GM08714 (cell line): ENCODE results near the gene ADGRV1.

ENCODE experiments used
- H3K4me3 ChIP-seq: fragments of 200-500 bp; sonication (Bioruptor generic); 2 replicates; pipeline ENCODE4 v1.5.1; 2014; ENCODE audit warnings: mild to moderate bottlenecking, low read length, inconsistent platforms
- ZNF274 ChIP-seq: IDR thresholded peaks from 2 replicates; pipeline ENCODE4 v1.6.1; 2012; ENCODE audit warnings: mild to moderate bottlenecking, low read depth, low read length

The ADGRV1 gene

DNA sequence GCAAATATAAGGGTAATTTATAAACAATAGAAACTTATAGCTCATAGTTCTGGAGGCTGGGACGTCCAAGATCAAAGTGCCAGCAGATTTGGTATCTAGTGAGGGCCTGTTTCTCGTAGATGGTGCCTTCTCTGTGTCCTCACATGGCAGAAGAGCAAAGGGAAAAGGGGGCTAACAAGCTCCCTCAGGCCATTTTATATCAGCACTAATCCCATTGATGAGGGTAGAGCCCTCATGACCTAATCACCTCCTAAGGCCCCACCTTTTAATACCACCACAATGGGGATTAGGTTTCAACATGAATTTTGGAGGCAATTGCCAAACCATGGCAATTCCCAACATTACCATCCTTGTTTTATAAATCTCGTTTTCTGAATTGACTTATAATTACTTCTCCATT lies 564.7 kb downstream of the ADGRV1 start:
- no peak for TF ChIP-seq ZNF274
- no peak overlapping the region for H3K4me3 ChIP-seq

DNA sequence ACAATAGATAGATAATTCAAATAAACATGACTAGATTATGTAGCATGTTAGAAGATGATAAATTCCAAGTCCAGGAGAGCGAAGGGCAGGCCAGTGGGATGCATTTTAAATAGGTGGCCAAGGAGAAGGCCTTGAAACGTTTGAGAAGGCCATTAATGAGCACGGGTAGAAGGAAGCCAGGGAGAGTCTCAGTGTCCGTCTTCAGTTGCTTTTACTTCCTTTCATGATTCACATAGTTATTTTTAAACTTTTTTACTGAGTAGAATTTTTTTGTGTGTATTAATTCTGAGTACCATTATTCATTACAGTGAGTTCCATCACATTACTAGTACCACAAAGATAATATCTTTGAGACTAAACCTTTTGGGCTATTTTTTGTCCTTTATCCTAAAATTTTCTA lies 565.3 kb downstream of the ADGRV1 start:
- H3K4me3 ChIP-seq: no peak overlapping the region
- TF ChIP-seq ZNF274: no peak

DNA sequence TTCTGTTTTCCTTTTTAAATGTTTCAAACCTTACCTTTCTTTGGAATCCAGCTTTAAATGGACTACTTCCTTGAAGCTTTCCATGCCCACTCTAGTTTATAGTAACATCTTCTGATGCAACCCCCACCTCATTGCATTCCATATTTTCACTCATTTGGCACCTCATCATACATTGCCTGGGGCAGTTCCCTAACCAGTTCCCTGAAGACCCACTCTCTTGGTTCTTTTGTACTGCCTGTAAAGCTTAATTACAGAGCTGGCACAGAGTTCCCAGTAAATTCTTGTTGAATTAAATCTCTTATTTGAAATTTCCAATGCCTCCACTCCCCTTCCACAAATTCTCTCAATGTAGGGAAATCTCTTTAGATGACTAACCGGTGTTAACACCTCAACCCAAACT lies 567.3 kb downstream of the ADGRV1 start:
- no peak for TF ChIP-seq ZNF274
- no peak overlapping the region for H3K4me3 ChIP-seq

DNA sequence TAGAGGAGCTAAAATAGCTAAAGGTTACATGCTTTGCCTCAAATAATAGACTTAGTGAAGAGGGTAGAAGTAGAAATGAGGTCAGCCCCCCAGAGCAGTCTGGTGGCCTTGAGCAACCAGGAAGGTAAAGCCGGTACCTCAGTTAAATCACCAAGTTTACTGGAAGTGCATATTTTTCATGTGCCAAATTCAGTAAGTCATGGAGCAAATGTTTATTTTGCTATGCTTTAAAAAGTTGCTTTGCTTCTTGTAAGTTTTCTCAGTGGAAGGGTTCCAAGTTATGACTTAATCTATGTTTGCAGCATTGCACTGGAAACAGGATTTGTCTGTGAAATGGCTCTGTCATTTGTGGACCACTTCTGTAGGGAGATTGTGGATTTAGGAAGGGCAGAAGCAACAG lies 567.9 kb downstream of the ADGRV1 start:
- H3K4me3 ChIP-seq: no peak overlapping the region
- no peak for TF ChIP-seq ZNF274

DNA sequence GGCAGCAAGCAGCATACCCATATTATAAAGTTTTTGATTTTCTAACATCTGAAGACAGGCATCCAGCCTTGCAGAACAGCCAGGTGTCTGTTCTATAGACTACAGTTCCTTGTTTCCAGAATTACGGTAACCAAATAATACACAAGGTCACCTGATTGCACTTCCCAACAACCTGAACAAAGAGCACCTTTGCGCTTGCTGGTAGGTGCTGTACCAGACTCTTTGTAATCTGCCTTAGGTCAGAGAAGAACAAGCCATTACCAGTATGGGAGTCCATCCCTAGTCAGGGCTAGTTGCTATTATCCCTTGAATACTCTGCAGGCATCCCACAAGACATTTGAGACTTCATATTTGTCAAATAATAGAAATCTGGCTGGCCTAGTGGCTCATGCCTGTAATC lies 568.3 kb downstream of the ADGRV1 start:
- no peak for TF ChIP-seq ZNF274
- no peak overlapping the region for H3K4me3 ChIP-seq

DNA sequence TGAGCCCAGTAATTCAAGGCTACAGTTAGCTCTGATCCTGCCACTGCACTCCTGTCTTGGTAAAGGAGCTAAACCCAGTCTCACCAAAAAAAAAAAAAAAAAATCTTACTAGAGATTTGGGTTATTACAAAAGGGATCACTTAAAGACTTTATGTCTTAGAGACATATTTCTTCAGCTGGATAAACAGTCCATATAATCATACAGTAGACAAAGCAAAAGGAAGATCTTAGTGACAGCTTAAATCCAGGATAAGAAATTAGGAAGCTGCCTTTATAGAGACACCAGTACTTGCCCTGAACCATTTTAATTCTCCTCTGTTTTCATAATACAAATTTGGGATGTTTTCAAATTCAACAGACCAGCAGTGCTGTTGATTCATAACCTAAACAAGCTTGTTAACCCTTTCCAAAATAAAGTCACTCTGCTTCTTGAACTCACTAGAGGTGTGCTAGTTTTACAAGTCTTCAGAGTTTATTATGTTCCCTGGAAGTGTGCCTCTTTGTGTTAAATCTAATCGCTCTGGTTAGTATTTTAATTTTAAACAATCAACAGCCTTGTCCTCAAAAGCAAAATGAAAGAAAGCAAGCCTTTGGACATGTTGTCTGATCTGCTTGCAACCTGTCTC lies 569.0 kb downstream of the ADGRV1 start:
- H3K4me3 ChIP-seq: no peak overlapping the region

DNA sequence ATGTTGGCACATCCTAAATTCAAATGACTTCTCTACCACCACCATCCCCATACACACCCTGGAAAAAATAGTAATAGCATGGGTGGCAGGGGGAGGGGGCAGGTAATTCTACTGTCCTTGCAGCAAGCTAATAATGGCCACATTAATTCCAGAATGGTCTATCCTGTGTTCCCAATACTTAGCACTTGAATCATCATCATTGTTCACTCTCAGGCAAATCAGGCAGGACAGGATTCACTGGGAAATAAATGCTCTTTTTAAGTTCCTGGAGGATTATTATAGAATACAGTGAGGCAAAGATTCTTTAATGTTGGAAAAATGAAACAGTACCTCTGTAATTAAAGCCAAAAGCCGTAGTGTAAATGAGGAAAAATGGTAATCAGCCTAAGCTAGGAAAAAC lies 570.0 kb downstream of the ADGRV1 start:
- H3K4me3 ChIP-seq: no peak overlapping the region
- TF ChIP-seq ZNF274: no peak

More for the DNA sequence above, 569.0 kb downstream of the ADGRV1 start:
- no peak for TF ChIP-seq ZNF274

DNA sequence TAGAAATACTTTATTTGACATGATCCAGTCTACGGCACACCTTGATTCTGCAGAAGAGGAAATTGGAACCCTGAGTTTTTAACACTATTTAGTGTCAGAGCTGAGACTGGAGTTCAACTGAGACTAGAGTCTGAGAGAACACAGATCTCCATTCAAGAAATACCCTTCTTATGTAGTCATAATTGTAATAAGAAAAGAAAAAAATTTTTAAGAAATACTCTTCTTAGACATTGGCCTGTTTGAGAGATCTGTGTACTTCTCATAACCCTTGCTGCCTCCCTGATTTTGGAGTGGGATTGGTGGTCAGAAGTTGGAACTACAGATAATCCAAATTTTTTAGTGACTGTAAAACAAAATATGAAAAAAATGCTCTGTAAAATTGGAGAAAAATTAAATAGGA lies 571.2 kb downstream of the ADGRV1 start:
- no peak for TF ChIP-seq ZNF274
- no peak overlapping the region for H3K4me3 ChIP-seq

DNA sequence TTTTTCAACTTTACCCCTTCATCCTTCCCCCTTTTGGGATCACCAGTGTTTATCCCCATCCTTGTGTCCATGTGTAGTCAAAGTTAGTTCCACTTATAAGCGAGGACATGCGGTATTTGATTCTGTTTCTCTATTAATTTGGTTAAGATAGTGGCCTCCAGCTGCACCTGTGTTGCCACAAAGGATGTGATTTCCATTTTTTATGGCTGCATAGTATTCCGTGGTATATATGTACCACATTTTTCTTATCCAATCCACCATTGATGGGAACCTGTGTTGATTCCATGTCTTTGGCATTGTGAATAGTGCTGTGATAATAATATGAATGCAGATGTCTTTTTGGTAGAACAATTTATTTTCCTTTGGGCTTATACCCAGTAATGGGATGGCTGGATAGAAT lies 572.2 kb downstream of the ADGRV1 start:
- no peak for TF ChIP-seq ZNF274
- no peak overlapping the region for H3K4me3 ChIP-seq

DNA sequence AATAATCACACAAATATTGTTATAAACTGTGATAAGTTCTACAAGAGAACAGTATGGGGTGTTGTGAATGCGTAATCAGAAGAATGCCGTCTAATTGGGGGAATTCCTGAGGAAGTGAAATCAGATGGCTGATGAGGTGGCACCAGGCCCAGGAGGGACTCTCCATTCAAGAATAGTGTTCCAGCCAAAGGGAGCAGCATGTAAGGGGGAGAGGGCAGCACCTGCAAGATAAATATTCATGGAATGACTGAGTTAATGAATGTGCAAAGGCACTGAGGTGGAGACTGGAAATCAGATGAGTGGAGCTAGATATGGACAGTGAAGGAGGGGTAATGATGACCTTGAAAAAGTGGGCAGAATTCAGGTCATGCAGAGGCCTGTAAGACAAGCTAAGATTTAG lies 574.0 kb downstream of the ADGRV1 start:
- no peak overlapping the region for H3K4me3 ChIP-seq

DNA sequence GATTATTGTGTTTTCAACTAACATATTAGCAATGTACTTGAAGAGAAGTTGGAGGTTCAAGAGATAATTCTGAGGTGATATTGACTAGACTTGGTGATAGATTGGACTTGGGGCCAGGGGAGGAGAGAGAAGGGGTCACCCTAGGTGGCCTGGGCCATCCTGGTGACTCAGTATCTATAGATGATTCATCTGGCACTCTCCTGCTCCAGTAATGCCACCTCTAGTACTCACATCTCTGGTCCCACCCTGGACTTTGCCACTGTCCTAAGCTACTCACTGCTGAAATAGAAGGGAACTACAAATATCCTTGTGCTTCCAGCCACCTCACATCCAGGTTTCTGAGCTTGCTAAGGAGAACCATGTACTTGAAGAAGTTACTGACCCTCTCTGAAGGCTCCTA lies 574.6 kb downstream of the ADGRV1 start:
- no peak overlapping the region for H3K4me3 ChIP-seq
- no peak for TF ChIP-seq ZNF274

More for the DNA sequence above, 574.0 kb downstream of the ADGRV1 start:
- no peak for TF ChIP-seq ZNF274

DNA sequence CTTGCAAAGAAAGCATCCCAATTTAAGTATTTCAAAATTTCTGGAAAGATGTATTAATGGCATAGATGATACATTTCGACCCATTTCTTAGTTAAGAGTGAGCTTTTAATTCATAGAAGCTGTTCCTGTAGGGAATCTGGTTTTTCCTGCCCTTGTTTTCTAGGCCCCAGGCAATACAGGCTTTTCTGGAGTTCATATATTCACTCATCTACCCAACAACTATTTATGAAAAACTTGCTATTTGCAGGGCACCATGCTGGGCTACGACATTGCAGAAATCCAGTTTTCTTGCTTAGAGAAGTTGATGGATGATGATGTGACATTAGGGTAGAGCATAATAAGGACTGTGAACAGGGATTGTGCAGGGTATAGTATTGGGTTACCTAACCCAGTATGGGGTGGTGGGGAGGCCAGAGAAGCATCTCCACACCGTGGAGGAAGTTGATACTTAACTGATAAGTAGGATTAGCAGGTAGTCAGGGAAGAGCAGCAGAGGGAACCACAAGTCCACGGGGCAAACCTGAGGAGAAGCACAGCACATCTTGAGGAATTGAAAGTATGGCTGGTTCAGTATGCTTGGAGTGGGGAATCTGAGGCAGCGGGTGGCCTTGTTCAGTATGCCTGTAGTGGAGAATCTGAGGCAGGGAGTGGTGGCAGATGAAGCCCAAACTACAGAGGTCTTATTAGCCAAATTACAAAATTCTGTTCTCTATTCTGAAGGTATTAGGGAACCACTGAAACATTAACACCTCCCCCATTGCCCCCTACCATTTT lies 577.1 kb downstream of the ADGRV1 start:
- no peak for TF ChIP-seq ZNF274
- no peak overlapping the region for H3K4me3 ChIP-seq

DNA sequence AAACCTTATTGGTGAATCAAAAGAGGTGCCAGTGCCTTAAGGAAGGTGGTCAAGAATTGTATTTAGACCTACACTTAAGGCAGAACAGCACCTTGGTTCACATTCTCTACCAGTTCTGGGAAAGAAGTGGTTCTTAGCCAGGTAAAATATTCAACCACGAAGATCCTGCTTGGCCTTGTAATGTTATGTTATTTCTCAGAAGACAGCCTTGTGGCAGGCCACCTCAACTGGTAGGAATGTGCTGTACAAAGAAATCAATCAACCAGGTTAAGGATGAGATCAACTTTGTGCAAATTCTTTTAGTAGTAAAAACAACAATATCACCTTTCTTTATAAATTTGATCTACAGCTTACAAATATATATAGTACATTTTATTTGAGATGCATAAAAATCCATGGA lies 577.7 kb downstream of the ADGRV1 start:
- H3K4me3 ChIP-seq: no peak overlapping the region
- no peak for TF ChIP-seq ZNF274

DNA sequence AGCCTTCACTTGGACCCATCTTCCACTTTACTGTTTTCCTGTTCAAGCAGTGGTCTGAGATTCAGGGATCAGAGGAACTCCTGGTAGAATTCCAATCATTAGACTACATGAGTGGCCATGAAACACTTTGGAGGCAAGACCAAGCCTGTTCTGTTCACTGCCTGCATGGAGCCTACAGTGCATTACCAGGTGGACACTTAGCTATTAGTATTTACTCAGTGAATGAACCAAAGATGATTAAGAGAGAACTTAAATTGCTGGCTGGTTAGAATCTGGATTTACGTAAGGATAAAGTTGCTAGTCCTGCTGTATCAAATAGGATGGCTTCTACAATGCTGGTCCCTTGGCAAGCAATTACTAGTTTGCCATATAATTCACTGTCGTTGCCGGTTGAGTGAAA lies 579.0 kb downstream of the ADGRV1 start:
- H3K4me3 ChIP-seq: no peak overlapping the region
- TF ChIP-seq ZNF274: no peak

DNA sequence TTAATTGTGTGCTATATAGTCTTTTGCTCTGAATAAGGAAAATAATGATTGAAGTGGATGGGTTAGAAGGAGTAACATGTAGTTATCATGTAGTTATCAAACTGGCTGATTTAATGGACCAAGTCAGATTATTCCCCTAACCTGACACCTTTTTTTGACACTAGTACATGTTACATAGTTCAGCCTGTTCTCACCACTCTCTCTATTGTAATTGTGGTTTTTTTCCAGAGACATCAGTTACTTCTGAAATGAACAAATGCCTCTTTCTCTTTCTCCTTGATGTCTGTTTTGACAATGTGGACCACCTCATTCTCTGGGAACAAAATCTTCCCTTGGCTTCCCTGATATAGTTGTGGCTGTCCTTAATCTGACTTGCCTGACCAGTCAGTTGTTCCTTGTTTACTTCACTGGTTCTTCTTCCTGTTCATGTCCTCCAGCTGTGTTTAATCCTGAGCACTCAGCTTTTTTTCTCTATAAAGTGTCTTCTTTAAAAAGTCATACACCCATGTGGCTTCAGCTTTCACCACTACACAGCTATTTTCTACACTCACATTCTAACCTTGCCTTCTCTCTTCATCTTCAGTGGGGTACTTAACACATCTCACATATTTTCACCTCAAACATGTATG lies 581.1 kb downstream of the ADGRV1 start:
- no peak for TF ChIP-seq ZNF274
- H3K4me3 ChIP-seq: no peak overlapping the region
